Left colon (tissue), 2 donors: ENCODE results near the gene PHF2. TPM values are rescaled to one million over a fixed set of nuclear protein-coding genes. Genes with fewer than 3 reads are reported as not detected.
A peak's percentile ranks its signal among the peaks of the same experiment; 100 is the strongest.

ENCODE experiments used
- ATAC-seq: fragments of 200-7000 bp; cut with Tn5 transposase; one replicate; pipeline ENCODE4 v1.9.1; 2020; ENCODE audit warnings: mild to moderate bottlenecking, moderate library complexity
- DNase-seq, 2 donors: peaks; one replicate each; pipeline ENCODE4 v3.0.0-alpha.2; 2020
- intact Hi-C, 2 donors: fragments of 100-400 bp; cut with DNase I in 1 of 2; cut with micrococcal nuclease in 1 of 2; formaldehyde crosslinking; loops; one replicate each; pipeline versions ENCODE4 v1.11.2 to v1.14.0; 2022; cut with DNase I, micrococcal nuclease
- total RNA-seq, 2 donors: library from RNA; stranded (reverse); fragmentation: NEBNext Ultra II Directional; extraction: Animal tissue kit (Norgen Biotek cat#: 25700); gene quantifications; one replicate each; pipeline ENCODE4 v1.2.1, GENCODE V29; 2021
- donor health status: DM: no; HTN: no; CAD: no.
- donor health status: DM: yes; HTN: yes; CAD: no.

Gene PHF2
- total RNA-seq, 2 donors from 2014 or later = 21.3 to 22.9 TPM

DNA sequence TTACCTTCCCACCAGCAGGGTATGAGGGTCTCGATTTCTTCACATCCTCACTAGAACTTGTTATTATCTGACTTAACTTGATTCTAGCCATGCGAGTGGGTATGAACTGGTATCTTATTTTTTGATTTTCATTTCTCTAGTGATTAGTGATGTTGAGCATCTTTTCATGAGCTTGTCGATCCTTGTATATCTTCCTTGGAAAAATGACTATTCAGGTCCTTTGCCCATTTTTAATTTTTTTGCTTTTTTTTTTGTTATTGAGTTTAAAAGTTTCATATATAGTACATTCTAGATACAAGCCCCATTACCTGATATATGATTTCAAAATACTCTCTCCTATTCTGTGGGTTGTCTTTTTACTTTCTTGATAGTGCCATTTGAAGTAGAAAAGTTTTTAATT lies 61.5 kb downstream of the PHF2 start:
- intact Hi-C loops = no loop called here
- DNase-seq = no peak
- no peak for ATAC-seq

DNA sequence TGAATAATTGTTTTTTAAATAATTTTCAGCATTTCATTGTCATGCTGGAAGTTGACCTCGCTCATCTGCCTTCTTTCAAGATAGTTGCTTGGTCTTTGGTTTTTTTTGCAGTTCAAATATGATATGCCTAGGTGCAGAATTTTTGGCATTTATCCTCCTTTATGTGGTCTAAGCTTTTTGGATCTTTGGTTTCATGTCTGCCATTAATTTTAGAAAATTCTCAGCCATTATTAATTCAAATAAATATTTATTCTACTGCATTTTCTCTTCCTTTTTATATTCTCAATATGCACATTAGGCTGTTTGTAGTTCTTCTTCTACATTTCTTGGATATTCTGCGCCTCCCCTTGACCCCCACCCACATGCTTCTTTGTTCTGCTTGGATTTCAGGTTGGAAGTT lies 63.6 kb downstream of the PHF2 start:
- ATAC-seq (no peak), DNase-seq (no peak)
- intact Hi-C loops = no loop called here

DNA sequence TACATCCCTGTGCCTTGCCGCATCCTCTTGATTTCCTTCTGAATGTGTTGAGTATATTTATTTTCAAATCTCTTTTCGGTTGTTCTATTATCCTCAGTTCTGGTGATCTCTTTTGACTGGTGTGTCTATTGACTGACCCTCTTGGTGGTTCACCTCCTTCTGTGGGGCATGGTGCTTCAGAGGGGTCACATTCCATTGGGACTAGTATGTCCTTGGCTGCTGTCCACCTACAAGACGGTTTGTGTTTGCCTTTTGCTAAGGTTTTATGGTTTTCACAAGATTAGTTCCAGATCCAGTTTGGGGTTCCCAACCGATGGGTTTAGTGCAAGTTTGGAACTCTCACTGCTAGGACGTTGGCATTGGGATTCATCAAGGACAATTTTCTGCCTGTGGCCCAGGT lies 66.6 kb downstream of the PHF2 start:
- DNase-seq = no peak
- ATAC-seq = no peak
- intact Hi-C loops = no loop called here

DNA sequence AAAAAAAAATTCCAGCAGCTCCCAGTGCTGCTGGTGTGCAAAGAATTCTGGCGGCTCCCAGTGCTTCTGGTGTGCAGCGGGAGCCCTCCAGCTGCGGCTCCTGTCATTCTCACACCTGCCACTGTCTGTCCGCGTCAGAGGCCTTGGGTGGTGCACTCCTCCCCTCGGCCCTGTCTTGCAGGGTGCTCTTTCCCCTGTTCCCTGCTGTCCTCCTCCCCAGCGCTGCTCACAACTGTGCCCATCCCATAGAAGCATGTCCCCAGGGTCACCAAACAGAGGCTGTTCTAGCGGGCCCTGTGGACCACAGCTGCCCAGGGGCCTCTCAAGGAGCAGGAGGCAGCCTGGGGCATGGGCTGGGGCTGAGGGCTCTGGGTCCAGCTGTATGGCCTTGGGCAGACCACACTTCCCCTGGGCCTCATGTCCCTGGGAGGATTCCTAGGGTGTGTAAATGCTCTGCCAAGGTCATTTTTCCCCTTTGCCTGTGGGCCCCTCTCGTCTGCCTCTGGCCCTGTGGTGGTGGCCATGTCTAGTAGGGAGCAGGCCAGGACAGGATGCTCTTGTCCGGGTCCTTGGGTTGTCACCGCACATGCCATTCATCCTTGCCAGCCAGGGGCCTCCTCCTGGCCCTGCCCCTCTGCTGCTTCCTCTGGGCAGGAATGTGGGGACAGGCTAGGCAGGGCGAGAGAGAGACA lies 68.2 kb downstream of the PHF2 start:
- no peak for ATAC-seq
- intact Hi-C loops = no loop called here
- peak in 1 of 2 donors; percentile 15 for DNase-seq

DNA sequence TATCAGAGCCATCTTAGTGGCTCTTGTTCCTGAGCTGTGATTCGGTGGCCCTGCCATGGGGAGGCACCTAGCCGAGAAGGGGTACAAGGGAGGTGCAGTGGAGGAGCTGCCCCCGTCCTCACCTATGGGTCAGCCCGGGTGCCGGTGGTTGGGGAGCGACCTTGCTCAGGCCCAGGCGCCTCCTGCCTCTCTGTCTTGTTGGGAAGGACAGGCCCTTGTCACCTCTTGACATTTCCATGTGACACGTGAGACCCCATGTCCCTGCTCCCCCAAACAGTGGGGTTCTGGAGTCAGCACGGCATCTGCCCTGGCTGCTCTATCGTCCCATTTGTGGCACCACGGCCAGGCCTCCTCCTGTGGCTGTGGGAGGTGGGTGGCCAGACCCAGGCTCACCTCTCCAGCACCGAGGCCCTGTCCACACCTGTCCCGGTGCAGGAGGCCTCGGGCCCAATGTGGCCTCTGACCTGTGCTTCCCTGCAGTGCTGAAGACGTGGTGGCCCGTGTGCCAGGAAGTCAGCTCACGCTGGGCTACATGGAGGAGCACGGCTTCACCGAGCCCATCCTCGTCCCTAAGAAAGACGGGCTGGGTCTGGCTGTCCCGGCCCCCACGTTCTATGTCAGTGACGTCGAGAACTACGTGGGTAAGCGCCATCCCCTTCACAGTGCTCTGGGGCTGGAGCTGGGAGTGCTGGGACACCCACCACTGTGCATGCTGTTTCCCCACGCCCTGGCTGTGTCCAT lies 68.9 kb downstream of the PHF2 start:
- no peak for ATAC-seq
- peak in 1 of 2 donors; percentile 12 for DNase-seq
- intact Hi-C loops = no loop called here

DNA sequence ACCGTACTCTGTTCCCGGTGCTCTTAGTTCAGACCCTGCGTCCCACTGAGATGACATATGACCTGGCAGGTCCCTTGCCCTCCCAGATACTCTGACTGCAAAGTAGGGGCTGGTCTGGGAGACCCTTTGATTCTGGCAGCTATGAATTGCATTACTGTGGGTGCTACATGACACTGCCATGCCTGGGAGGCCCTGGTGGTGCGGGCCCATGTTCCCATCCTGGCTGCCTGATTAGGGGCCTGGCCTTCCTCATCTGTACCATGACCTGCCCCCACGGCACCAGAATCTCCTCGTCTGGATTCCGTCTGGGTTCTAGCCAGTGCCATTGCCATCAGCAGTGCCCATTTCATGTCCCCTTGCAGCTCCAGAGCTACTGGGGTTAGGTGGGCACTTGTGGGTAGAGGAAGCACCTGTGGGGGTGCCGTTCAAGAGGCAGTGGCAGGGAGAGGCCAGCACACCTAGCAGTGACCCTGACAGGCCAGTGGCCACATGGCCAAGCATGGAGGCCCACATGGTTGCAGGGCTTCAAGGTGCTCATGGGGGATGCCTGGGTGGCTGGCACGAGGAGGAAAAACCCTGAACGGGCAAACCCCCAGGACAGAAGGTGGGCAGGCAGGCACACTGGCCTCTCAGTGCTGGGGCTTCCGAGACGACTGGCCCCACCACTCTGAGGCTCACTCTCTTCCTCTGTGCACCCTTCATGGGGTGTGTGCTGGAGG lies 69.7 kb downstream of the PHF2 start:
- ATAC-seq (no peak), DNase-seq (peak in 1 of 2 donors; percentile 18)
- intact Hi-C loops = no loop called here

DNA sequence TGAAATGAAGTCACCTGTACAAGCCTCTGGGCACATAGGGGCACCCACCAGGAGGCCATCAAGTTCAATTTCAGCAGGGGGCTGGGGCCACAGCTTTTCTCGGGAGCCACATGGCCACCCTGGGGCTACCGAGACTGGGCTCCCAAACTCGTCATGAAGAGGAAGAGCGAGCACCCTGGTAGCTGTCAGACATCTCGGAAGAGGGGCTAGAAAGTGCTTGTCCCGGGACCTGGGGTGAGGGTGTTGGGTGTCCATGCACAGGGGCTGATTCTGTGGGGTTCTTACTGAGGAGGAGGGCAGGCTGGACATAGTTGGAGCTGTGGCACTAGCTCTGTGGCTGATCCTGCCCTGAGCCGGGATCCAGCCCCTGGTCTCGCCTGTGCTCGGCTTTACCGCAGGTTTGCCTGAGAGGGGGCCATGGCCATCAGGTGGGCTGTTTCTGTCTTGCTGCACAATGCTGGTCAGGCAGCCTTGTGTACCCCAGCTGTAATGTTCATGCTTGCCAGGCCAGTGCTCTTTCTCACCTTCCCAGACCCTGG lies 70.3 kb downstream of the PHF2 start:
- intact Hi-C loops = no loop called here
- ATAC-seq (no peak), DNase-seq (peak in 1 of 2 donors; percentile 14)

DNA sequence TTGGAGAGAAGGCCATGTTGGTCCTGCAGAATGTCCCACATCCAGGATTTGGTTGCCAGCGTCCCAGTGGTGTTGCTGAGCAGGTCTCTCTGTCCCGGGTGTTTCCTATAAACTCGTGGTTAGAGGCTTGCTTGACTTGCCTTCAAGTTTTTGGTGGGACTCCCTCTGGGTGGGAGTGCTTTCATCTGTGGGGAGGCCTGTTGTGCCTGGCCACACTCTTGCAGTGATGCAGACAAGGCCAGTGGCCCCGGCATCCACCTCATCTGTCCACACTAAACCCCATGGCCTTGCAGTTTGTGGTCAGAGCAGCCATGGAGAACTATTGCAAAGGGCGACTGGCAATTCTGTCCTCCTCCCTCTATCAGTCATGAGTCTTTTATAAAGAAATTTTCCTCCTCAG lies 71.8 kb downstream of the PHF2 start:
- ATAC-seq (no peak), DNase-seq (no peak)
- intact Hi-C loops = no loop called here

DNA sequence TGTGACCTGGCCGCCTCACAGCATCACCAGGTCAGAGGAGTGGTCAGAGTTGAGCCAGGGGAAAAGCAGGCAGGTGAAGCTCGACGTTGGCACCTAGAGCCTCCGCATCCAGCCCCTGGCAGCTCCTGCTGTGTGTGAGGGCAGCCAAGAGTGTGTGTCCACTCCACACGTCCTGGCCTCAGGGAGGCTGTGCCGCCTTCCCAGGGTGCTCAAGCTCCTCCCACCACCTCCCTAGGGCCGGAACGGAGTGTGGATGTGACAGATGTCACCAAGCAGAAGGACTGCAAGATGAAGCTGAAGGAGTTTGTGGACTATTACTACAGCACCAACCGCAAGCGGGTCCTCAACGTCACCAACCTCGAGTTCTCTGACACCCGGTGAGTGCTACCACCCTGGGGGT lies 72.5 kb downstream of the PHF2 start:
- DNase-seq (no peak), ATAC-seq (no peak)
- intact Hi-C loops = no loop called here

DNA sequence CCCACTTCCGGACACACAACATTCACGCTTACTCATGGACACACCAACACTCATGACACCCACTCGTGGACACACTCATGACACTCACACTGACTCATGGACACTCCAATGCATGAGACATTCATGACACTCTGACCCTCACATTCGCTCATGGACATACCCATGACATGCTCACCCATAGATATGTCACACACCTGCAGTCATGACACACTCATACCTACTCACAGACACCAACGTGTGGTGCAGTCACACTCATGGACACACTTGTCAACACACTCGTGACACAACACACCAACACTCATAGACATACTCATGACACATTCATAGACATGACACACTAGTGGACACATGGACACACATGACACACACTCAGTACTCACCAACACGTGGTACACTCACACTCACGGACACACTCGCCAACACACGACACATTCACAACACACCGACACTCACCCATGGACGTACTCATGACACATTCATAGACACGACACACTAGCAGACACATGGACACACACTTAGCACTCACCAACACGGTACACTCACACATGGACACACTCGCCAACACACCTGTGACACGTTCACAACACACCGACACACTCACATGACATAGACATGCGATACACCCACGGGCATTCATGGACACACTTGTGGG lies 73.4 kb downstream of the PHF2 start:
- DNase-seq = no peak
- ATAC-seq = no peak
- intact Hi-C loops = no loop called here

DNA sequence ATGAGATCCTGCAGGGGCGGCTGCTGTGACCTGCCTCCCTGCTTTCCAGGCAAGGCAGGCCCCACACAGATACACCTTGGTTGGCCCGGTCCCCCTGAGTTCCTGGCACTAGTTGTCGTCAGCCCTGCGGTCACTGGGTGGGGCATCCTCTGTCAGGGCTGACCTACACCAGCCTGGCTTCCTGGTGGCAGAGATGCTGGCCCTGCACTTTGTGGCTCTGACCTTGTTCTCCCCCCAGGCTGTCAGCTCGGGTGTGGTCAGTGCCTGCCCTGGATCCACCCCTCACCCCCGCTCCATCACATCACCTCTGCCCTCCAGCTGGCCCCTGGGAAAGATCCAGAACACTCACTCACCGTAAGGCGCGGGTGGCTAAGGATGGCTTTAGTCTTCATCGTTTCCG lies 74.1 kb downstream of the PHF2 start:
- intact Hi-C loops = no loop called here
- ATAC-seq (no peak), DNase-seq (peak; percentile 1 to 21)

DNA sequence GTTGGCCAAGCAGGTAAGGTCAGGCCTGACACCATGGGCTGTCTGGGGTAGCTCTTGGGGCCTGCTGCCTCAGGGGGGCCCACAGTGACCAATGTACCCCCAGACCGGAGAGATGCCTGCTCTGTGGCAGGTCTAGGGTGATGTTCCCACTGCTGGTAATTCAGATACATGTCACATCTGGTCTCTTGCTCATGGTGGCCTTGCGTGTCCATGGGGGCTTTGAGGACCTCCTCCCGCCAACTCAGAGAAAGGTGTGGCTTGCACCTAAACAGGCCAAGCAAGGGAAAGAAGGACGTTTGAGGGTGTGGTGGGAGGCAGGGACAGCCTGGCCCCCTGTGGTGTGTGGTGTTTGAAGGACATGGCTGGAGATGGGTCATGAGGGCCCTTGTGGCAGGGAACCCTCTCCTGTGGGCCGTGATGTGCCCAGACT lies 75.2 kb downstream of the PHF2 start:
- ATAC-seq (no peak), DNase-seq (peak in 1 of 2 donors; percentile 9)
- intact Hi-C loops = no loop called here

DNA sequence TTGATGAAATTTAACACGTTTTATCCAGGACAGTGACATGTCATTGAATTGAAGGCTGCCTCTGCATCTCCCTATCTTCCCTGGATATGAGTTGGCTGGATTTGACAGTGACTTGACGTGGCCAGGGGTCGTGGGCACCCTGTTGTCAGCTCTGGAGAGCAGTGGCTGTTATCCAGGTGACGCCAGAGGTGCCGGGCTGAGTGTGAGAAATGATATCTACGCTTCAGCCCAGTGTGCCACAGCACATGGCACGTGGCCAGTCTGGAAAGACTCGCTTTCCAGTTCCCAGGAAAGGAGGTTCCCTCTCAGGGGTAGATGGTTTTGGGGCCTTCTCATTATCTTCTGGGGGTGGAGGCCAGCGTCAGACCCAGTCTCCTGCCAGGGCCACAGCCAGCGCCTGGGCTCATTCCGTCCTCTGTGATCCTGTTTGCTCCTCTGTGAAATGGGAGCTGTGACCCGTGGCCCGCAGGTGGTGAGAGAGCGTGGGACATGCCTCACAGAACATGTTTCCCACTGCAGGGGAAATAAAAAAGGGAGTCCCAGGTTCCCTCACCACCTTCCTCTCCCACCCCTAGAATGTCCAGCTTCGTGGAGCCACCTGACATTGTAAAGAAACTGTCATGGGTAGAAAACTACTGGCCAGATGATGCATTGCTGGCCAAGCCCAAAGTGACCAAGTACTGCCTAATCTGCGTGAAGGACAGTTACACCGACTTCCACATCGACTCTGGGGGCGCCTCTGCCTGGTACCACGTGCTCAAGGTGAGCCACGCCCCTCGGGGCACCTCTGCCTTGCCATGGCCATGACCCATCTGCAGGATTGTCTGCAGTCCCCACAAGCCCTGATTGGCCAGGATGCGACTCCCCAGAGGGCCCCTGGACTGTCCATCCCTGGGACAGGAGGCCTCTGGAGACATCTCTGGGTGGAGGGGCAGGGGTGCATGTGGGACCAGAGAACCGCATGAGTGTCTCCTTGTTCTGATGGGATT lies 76.5 kb downstream of the PHF2 start:
- peak in 1 of 2 donors; percentile 16 for DNase-seq

DNA sequence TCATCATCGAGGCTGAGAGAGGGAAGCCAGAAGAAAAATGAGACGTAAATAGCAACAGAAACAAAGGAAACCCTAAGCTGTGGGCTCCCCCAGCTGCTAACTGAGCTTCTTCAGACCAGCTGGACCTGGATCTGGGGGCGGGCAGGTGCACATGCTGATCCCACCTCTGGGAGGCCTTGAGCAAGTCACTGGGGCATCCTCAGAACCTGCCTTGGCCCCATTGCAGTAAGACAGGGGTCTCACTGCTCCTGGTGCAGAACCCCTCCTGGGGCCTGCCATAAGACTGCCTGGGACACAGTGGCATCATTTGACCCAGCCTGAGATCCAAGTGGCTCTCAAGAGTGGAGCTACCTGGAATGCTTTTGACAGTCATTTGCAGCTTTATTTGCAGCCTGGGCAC lies 77.4 kb downstream of the PHF2 start:
- DNase-seq = peak in 1 of 2 donors; percentile 10
- no peak for ATAC-seq
- intact Hi-C loops = no loop called here

More for the DNA sequence above, 76.5 kb downstream of the PHF2 start:
- intact Hi-C loops = no loop called here
- ATAC-seq = no peak

DNA sequence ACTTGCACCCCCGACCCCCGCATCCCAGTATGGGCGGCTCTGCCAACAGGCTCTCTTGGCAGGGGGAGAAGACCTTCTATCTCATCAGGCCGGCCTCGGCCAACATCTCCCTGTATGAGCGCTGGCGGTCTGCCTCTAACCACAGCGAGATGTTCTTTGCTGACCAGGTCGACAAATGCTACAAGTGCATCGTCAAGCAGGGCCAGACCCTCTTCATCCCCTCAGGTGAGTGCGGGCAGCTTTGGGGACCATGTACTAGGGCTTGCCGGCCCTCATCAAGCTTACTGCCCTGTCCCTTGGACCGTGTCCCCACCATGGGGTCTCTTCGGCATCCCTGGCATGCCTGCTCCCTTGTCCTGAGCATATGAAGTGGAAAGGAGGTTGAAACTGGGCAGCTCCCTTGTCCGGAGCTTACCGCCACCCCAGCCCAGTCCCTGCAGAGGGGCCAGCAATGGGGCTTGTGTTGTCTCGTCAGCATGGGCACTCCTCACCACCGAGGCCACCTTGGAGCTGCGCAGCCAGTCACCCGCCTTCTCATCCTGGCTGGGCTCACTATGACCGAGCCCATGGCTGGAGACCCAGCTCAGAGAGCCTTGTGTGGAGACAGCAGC lies 78.1 kb downstream of the PHF2 start:
- ATAC-seq (no peak), DNase-seq (peak in 1 of 2 donors; percentile 20)
- intact Hi-C loops = no loop called here

DNA sequence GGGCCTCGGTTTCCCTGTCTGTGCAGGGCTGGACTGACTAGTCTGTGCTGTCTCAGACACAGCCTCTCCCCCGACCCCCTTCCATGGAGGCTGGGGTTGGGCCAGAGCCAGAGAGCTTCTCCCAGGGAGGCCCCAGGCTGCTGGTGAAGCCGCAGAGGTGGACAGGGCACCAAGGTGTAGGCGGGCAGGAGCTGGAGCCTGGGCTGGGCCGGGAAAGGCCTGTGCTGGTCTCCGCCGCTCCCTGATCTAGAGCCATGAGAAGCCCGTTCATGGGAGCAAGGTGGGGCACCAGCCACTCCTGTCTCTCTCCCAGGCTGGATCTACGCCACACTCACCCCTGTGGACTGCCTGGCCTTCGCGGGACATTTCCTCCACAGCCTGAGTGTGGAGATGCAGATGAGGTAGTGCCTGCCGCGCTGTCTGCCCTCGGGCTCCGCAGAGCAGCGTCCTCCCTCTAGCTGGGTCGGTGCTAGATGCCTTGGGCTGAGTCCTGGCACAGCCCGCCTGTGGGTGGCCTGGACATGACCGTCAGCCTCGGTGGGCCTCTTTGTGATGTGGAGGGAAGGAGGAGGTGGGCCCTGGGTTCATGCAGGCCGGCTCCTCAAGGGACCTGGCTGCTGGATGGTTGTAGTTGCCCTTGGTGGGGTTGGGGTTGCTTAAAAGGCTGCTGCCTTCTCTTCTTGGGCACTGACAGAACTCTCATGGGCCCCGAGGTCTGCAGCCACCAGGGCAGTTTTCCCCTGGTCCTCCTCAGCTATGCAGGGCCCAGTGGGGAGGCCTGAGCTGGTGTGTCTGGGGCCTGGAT lies 79.4 kb downstream of the PHF2 start:
- ATAC-seq (no peak), DNase-seq (peak in 1 of 2 donors; percentile 14)
- intact Hi-C loops = no loop called here
